Kidney (tissue), 14 donors: ENCODE measurements around the gene TTLL4. TPM values are rescaled to one million over a fixed set of nuclear protein-coding genes. Genes with fewer than 3 reads are reported as not detected.

Experiments
- DNase-seq, 5 donors: peaks; one replicate each; pipeline ENCODE4 v3.0.0-alpha.2; 2013 to 2020
- FAIRE-seq: peaks from 2 replicates; lab custom pipeline; 2012; peaks lifted over from hg19 to GRCh38; lab: Jason Lieb, UNC
- H3K27ac ChIP-seq, 2 donors: one replicate each; pipeline ENCODE4 v1.7.0; 2013; ENCODE audit warnings: low read depth in 2 of 2, low read length in 2 of 2, inconsistent platforms in 1 of 2
- H3K27me3 ChIP-seq: one replicate; pipeline ENCODE4 v1.7.1; 2013; ENCODE audit warnings: low read length, inconsistent platforms; ENCODE audit not compliant: control insufficient read depth, insufficient read depth
- H3K36me3 ChIP-seq, 3 donors: one replicate each; pipeline versions ENCODE4 v1.7.0 to v1.7.1; 2013; ENCODE audit warnings: low read length in 3 of 3, control low read depth in 1 of 3, inconsistent platforms in 1 of 3; ENCODE audit not compliant: insufficient read depth in 3 of 3, control insufficient read depth in 2 of 3
- H3K4me1 ChIP-seq, 3 donors: one replicate each; pipeline versions ENCODE4 v1.7.0 to v1.7.1; 2013; ENCODE audit warnings: low read length in 3 of 3, inconsistent platforms in 1 of 3, low read depth in 1 of 3; ENCODE audit not compliant: control insufficient read depth in 2 of 3, insufficient read depth in 2 of 3
- H3K4me3 ChIP-seq, 3 donors: one replicate each; pipeline versions ENCODE4 v1.7.0 to v1.8.1; 2013; ENCODE audit warnings: low read length in 3 of 3, control low read depth in 1 of 3, inconsistent platforms in 1 of 3
- H3K9ac ChIP-seq, 3 donors: one replicate each; pipeline versions ENCODE4 v1.7.0 to v1.7.1; 2013; ENCODE audit warnings: low read length in 3 of 3, control low read depth in 1 of 3, inconsistent platforms in 1 of 3
- H3K9me3 ChIP-seq, 3 donors: one replicate each; pipeline versions ENCODE4 v1.7.0 to v1.7.1; 2013; ENCODE audit warnings: low read length in 3 of 3, control low read depth in 1 of 3, inconsistent platforms in 1 of 3; ENCODE audit not compliant: control insufficient read depth in 2 of 3, insufficient read depth in 1 of 3
- intact Hi-C: fragments of 100-400 bp; cut with DNase I; formaldehyde crosslinking; loops from one replicate; pipeline ENCODE4 v1.11.1; 2022
- polyA plus RNA-seq: library from polyadenylated mRNA; stranded (reverse); fragments of 350-450 nt; fragmentation: Illumina TruSeq; extraction: RNeasy Lipid Tissue Mini Kit (QIAGEN cat#74804); gene quantifications from one replicate; pipeline ENCODE4 v1.2.3, GENCODE V29; 2014; ENCODE audit warnings: low read depth, low replicate concordance; ENCODE audit not compliant: insufficient read depth
- total RNA-seq: library from RNA; stranded (reverse); fragmentation: NEBNext Ultra II Directional; extraction: Animal tissue kit (Norgen Biotek cat#: 25700); gene quantifications from one replicate; pipeline ENCODE4 v1.2.1, GENCODE V29; 2021
- TF ChIP-seq, protein P1 (sequence below): IDR thresholded peaks from 3 replicates; pipeline ENCODE4 v1.5.1; 2012; ENCODE audit warnings: mild to moderate bottlenecking, moderate library complexity, borderline replicate concordance; ENCODE audit not compliant: insufficient read depth; ENCODE audit errors: extremely low read depth
- donor health status: control.
- donor health status: control.
- donor health status: control.
- donor health status: control.
- donor health status: control.
- donor health status: DM: yes; HTN: yes; CAD: no.
- donor health status: Normal renal cell carcinoma (clear cell type).

Gene TTLL4
- total and polyA plus RNA-seq, 2 donors from 2014 or later: 7.6 to 30.7 TPM

- no peak overlapping the region for H3K9ac ChIP-seq
- FAIRE-seq (no peak), DNase-seq (no peak)
- H3K27ac ChIP-seq: no peak overlapping the region
- no peaks in the 10 kb centered on the region for H3K27me3 ChIP-seq
- no peaks in the 10 kb centered on the region for H3K9me3 ChIP-seq
- TF ChIP-seq, protein P1, sequence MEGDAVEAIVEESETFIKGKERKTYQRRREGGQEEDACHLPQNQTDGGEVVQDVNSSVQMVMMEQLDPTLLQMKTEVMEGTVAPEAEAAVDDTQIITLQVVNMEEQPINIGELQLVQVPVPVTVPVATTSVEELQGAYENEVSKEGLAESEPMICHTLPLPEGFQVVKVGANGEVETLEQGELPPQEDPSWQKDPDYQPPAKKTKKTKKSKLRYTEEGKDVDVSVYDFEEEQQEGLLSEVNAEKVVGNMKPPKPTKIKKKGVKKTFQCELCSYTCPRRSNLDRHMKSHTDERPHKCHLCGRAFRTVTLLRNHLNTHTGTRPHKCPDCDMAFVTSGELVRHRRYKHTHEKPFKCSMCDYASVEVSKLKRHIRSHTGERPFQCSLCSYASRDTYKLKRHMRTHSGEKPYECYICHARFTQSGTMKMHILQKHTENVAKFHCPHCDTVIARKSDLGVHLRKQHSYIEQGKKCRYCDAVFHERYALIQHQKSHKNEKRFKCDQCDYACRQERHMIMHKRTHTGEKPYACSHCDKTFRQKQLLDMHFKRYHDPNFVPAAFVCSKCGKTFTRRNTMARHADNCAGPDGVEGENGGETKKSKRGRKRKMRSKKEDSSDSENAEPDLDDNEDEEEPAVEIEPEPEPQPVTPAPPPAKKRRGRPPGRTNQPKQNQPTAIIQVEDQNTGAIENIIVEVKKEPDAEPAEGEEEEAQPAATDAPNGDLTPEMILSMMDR: no peak
- H3K4me3 ChIP-seq: no peak overlapping the region
- no peaks in the 10 kb centered on the region for H3K4me1 ChIP-seq
- no peaks in the 10 kb centered on the region for H3K36me3 ChIP-seq
- intact Hi-C loops: no loop called here
These were observed 12.5 kb downstream of the TTLL4 start for GRCh38 chr2:218722876-218723785.

DNA sequence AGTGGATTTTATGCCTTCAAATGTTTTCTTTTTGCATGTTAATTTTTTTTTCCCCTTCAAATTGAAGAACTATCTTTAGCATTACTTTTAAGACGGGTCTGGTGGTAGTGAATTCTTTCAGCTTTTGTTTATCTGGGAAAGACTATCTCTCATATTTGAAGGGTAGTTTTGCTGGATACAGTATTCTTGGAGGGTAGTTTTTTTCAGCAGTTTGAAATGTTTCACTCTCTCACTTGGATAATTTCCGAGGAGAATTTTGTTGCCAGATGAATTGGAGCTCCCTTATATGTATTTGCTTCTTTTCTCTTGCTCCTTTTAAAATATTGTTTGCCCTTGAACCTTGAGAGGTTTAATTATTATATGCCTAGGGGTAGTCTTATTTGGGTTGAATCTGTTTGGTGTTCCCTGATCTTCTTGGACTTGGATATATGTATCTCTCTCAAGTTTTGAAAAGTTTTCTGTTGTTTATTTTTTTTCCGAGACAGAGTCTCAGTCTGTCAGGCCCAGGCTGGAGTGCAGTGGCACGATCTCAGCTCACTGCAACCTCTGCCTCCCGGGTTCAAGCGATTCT, 15.5 kb downstream of the TTLL4 start:
- TF ChIP-seq, protein P1: no peak
- DNase-seq (no peak), FAIRE-seq (no peak)
- no peaks in the 10 kb centered on the region for H3K4me1 ChIP-seq
- H3K27ac ChIP-seq: no peak overlapping the region
- H3K9ac ChIP-seq: no peak overlapping the region
- no peaks in the 10 kb centered on the region for H3K27me3 ChIP-seq
- H3K4me3 ChIP-seq: no peak overlapping the region
- intact Hi-C loops: no loop called here
- no peaks in the 10 kb centered on the region for H3K36me3 ChIP-seq
- H3K9me3 ChIP-seq: no peaks in the 10 kb centered on the region

DNA sequence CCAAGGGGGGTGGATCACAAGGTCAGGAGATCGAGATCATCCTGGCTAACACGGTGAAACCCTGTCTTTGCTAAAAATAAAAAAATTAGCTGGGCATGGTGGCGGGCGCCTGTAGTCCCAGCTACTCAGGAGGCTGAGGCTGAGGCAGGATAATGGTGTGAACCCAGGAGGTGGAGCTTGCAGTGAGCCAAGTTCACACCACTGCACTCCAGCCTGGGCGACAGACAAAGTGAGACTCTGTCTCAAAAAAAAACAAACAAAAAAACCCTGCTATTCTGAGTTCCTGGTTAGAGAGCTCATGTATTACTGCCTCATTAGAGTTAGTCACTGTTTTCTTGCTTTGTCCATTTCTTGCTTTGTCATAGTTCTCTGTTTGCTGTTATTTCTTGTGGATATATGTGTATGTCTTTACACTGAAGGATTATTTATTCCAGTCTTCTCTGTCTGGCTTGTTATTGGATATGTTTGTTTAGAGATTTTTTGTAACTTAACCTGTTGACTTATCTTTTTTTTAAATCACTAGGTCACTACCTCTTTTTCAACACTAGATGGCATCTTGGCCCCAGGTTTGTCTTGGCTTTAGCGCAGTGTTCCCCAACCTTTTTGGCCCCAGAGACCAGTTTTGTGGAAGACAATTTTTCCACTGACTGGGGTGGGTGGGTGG, 17.0 kb downstream of the TTLL4 start:
- no peaks in the 10 kb centered on the region for H3K27me3 ChIP-seq
- intact Hi-C loops: no loop called here
- H3K36me3 ChIP-seq: no peaks in the 10 kb centered on the region
- no peak overlapping the region for H3K27ac ChIP-seq
- no peaks in the 10 kb centered on the region for H3K9me3 ChIP-seq
- no peak overlapping the region for H3K4me3 ChIP-seq
- peaks cover 0 to 3% (median 0%) of the 10 kb centered on the region in 3 donors for H3K4me1 ChIP-seq
- H3K9ac ChIP-seq: no peak overlapping the region
- DNase-seq (no peak), FAIRE-seq (no peak)
- TF ChIP-seq, protein P1: peak; percentile 18
